Vagina (tissue), 2 donors: ENCODE data around the gene SNX1.

Source experiments
- CTCF ChIP-seq, 3 experiments: fragments of 450-650 bp in 2 of 3; fragments of 200-600 bp in 1 of 3; sonication (generic) in 1 of 3; IDR thresholded peaks; one replicate each; pipeline ENCODE4 v1.5.1; 2017 to 2019; ENCODE audit warnings: antibody characterized with exemption in 3 of 3, mild to moderate bottlenecking in 2 of 3, moderate library complexity in 2 of 3
- POLR2A ChIP-seq, 2 donors: fragments of 450-650 bp; IDR thresholded peaks; one replicate each; pipeline ENCODE4 v1.6.1; 2017; ENCODE audit warnings: antibody characterized with exemption in 2 of 2, mild to moderate bottlenecking in 2 of 2, moderate library complexity in 2 of 2

- TF ChIP-seq CTCF (IDR thresholded peaks at IDR 0.05) (no peak), POLR2A (IDR thresholded peaks at IDR 0.05) (no peak)
Measured at GRCh38 chr15:64161688-64162477, 66.1 kb downstream of the SNX1 start.
